Measurements from ENCODE around the gene BCAR1. TPM values are rescaled to one million over a fixed set of nuclear protein-coding genes. Genes with fewer than 3 reads are reported as not detected.

BCAR1 gene
- total and polyA plus RNA-seq, 10 of the 15 experiments (the other 5 are each of a cell fraction or from before 2014, with no cell fraction given): 0.13 to 14.1 (median 2.8) TPM; not detected in 1

DNA sequence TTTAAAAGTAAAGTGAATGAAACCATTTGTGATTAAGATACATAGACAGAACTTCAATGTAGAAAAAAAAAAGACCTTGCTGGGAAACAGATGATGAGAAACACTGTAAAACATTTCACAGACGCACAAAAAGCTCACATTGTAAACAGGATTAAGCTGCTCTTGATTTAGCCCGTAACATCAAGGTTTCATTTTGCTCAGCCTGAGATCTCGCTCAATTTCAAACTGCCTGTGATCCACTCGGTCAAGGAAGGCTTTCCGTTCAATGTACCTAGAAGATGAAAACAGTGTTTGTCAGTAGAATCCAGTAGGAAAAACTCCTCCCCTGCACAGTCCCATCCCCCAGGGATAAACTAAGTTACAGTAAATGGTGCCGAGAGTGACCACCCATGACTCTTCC is 42.3 kb upstream of the BCAR1 start (continued):
- no peak for TF ChIP-seq ZNF687 (IDR thresholded peaks at IDR 0.05)
- TF ChIP-seq CBX5 (IDR thresholded peaks at IDR 0.05; ENCODE audit: low read depth): no peak
- TF ChIP-seq ZZZ3 (IDR thresholded peaks at IDR 0.05; ENCODE audit: control insufficient read depth, insufficient read length, low read depth): no peak

- TF ChIP-seq NR2C1 (IDR thresholded peaks at IDR 0.05): no peak
- TF ChIP-seq JUND (IDR thresholded peaks at IDR 0.05; ENCODE audit: low read depth, low read length): no peak
- WGBS (ENCODE audit: insufficient coverage, insufficient replicate concordance, low lambda C conversion rate, missing lambda C conversion rate): 86% methylated on average over 4 of the region's 4 CpGs
- DNase-seq (ENCODE audit: low read depth, low spot score) (no peak), FAIRE-seq (no peak), ATAC-seq (no peak)
- no peak overlapping the region for H3K9ac ChIP-seq (ENCODE audit: control insufficient read depth, insufficient read depth, low read length)
- SMC1A ChIA-PET (ENCODE audit: uncharacterized antibody, unreplicated experiment): interaction anchor here (0.8 to 1.6 kb wide), 4 partner anchors 13 to 85 kb away, joined by 3 to 5 read pairs (median 4); no protein-coding TSS in a partner anchor
- RAD21 ChIA-PET (ENCODE audit: unreplicated experiment): no interaction called here
- no peaks in the 10 kb centered on the region for H3K79me2 ChIP-seq (ENCODE audit: control insufficient read depth, insufficient read depth, low read length)
- CTCF ChIA-PET: interaction anchor here (1.0 kb wide), 1 partner anchor 96 kb away, joined by 3 read pairs; no protein-coding TSS in a partner anchor
- H3K4me2 ChIP-seq (ENCODE audit: control insufficient read depth, insufficient read depth): no peak overlapping the region
- H3K27me3 ChIP-seq (replicated peaks in 1 of 2; ENCODE audit: control insufficient read depth in 2 of 2, insufficient read depth in 2 of 2, low read length in 1 of 2): no peaks in the 10 kb centered on the region
- in situ Hi-C loops (cut with MboI): no loop called here
- intact Hi-C loops (cut with micrococcal nuclease; ENCODE audit: unreplicated experiment): no loop called here
- H3K27ac ChIP-seq (ENCODE audit: control insufficient read depth, insufficient read depth): no peak overlapping the region
- H3K4me1 ChIP-seq (ENCODE audit: control insufficient read depth, insufficient read depth, low read length): peaks cover 4% of the 10 kb centered on the region
- no peak overlapping the region for H2AFZ ChIP-seq (ENCODE audit: control insufficient read depth, low read depth, low read length)
- POLR2A ChIA-PET: no interaction called here
- H3K36me3 ChIP-seq (ENCODE audit: control insufficient read depth in 2 of 2, insufficient read depth in 2 of 2, low read length in 1 of 2): no peaks in the 10 kb centered on the region; a peak in 1 of 4 replicates
- no peak overlapping the region for H3K4me3 ChIP-seq
- BruUV-seq (replicated peaks): no TSS peak
- H4K20me1 ChIP-seq (ENCODE audit: control insufficient read depth, insufficient read depth): no peaks in the 10 kb centered on the region
- no peaks in the 10 kb centered on the region for H3K9me3 ChIP-seq (replicated peaks; ENCODE audit: control insufficient read depth, insufficient read depth, low read length)
These were observed 41.7 kb upstream of the BCAR1 start for GRCh38 chr16:75293173-75293572.
